ENCODE data around the gene PDE6B.
"Not testable (repeated sequence)": the region's sequence is repeated elsewhere in the genome, so short reads cannot be mapped to it uniquely, and the experiment has no call there.

PDE6B gene

DNA sequence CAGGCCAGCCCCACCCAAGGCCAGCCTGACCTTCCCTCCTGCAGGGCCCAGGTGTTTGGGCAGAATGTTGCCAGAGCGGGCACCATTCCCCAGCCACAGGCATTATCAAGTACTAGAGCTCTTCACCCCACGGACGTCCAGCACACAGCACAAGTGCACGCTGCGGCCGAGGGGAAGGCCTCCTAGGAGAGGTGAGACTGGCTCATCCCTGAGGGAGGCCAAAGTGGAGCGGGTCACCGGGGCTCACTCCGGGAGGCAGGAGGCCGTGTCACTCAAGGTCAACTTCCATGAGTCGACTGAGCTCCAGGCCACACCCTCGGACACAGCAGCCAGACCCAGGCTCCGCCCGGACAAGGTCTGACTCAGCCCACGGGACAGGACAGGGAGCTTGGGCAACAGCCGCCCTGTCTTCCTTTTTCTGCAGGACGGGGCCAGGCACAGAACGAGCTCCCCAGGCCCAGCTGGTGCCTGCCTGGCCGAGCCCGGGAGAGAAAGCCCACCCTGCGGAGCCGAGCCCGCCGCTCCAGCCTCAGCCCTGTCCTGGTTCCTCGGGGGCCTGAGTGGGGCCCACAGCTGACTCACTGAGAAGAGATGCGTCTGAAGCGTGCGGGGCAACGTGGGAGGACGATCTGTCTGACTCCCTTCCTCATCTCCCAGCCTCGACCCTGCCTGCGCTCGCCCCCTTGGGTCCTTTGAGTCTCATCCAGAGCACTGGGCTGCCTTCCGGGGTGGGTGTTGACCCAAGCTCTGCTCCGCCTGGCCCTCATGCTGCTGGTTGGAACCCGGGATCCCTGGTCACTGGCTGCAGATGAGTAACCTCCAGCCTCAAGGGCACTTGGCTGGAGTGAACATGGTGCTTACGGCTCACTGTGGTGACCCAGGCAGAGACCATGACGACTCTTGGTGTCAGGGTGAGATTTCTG is 61.9 kb downstream of the PDE6B start:
- no peak for DNase-seq

DNA sequence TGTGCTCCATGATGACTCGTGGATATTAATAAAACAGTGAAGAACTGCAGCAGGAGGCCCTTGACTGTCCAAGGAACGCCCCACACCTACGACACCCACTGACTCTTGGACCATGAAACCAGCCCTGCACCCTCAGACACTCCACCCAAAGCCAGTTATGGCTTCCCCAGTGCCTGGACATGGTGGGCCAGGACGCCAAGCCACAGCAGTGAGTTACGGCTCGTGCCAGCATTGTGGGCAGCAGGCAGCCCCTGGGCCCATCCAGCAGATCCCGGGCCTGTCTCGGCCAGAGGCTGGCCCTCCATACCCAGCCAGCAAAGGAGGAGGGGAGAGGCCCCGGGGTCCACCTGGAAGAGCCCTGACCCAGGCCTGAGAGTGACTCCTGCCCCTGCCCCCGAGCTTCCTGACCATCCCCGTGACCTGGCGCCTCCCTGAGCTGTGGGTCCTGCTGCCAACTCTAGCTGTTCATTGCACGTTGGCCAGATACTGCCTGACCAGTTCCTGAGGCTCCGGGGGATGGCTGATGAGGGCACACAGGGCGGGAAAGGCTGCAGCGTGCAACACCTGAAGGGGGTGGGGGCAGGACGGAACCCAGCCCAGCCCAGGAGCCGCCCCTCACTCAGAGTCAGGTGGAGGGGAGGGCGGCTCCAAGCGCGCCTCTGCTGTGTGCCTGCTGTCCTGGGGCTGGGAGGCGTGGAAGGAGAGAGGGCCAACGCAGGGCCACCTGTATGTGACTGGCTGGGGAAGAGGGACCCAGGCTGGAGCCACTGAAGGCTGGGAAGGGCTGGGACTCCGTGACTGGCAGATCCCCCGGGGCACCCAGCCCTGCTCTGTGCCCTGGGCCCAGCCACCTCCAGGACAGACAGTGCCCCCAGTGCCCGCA is 62.8 kb downstream of the PDE6B start:
- no peak for DNase-seq

DNA sequence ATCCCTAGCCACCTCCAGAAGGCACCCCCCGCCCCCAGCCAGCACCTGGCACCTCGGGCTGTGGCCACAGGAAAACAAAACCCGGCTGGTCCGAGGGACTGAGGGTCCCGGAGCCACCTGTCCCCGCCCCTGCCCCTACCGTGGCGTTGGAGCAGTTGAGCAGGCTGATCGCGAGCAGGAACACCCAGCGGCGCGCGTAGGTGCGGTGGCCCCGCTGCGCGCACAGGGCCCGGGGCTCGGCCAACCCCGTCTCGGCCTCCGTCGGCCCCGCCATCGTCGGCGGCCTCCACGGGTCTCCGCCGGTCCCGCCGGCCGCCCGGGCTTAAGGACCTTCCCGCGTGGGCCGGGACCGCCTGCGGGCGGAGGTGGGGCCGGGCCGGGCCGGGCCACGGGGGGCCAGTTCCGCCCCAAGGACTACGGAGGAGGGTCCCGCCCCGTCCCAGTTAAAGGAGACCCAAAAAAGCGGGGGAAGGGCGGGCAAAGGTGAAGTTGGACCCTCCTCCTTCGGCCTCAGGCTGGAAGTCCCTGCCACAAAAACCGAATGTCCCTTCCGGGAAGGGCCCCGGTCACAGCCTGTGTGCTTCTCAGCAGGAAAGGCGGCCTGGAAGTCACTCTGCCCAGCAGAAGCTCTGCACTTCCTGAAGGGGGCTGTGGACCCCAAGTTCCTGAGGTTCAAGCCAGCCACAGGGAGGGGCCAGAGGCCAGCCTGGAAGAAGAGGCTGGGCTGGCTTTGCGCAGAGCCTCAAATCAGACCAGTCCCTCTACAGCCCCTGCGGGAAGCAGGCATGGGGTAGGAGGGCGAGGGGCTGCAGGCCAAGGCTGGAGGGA is 63.7 kb downstream of the PDE6B start, which contains the start of gene SLC49A3:
Gene SLC49A3, minus strand, starts transcription at position 298 of the 828 bp plus-strand sequence. Its CDS starts 24 bp downstream, at position 274.
- DNase-seq = no peak

DNA sequence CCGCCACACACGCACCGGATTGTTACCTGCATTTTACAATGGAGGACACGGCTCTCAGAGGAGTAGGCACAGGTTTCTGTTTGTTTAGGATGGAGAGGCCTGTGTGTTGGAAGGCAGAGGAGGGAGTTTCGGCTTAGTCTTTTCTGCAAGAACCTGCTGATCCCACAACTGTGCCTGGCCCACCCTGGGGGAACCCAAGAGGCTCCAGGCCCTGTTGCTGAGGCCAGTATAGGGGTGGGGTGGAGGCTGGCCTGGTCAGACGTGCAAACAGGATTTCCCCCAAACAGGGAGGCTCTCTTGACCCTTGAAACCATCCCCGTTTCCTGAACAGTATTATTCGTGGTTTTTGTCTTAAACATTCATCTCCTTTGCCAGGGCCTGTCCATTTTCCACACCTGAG is 64.3 kb downstream of the PDE6B start:
- DNase-seq = no peak

DNA sequence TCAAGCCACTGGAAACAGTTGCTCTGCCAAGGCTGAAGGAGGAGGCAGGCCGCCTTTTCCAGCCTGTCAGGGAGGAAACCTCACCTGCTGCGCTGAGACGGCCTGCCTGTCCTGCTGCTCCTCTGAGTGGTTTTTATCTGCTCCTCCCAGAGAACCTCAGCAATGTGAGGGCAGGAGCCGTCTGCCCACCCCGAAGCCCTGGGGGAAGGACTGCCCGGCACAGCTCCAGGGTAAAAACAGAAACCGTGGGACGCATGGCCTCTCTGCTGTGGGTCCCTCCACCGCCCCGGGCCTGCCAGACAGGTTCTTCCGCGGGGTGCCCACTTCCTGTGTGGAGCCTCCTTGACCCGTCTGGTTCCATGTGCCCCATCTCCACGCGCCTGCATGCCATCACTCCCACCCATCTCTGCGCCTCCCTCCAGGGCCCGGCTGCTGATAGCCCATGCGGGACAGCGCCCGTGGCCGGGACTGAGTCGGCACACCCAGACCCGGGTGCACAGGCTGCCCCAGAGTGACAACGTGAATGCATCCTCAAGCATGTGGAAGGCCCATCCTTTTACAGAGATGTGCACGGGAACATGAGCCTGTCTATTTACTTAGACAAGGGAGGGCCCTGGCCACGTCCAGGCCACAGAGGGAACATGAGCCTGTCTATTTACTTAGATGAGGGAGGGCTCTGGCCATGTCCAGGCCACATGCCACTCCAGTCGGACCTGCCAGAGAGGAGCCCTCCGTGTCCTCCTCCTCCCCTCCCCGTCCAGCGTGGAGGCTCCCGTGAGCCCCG is 67.6 kb downstream of the PDE6B start:
- no peak for DNase-seq

DNA sequence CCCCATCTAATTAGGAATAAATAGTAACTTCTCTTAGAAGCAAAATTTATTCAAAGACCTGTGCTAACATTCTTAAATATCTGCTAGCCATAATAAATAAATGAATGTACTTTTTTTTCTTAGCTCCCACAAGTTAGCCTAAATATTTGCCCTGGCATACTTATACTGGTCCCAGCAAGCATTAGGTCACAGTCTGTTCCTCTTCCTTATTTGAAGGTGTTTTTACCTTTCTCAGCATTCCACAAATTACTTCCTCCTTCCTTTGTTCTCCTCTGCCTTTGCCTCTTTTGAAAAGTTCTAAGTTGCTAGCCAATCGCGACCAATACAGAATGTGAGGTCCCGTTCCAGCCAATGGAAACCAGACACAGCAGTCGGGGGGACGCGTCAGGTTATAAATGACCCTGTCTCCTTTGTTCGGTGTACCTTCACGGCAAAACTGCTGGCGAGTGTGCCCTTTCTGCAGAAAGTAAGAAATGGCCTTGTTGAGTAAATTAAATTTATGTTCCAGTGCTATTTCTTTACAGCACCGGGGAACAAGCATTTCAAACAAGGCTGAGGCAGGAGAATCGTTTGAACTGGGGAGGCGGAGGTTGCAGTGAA is 69.1 kb downstream of the PDE6B start:
- not testable (repeated sequence) for DNase-seq

DNA sequence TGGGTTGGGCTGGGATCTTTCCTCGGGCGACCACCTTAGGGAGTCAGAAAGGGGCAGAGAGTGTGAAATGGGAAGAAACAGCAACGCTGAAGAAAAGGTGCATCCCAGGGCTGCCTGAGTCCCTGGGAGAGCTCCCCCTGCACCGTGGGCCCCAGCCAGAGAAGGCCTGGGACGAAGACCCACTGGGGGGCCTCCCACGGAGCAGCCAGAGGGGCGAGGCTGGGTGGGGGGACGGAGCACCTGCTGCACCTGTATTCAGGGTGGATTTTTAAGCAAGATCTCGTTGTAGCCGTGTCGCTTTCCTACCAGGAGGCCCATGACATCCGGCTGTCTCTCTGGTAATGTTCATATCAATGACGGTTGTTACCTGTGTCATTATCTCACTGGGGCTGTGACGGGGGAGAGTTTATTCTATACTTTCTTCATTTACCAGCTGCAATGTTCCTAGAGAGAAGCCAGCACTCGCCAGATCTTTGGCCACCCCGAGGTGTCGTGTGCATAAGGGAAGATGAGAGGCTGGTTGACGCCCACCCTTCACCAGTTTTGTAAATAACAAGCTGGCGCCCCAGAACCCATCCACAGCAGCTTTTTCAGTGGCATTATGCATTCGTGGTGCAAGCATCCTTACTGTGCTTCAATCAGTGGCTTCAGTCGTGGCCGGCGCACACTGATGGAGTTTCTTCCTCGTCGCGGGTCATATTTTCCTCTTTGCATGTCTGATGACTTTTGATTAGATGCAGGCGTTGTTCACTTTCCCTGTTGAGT is 74.6 kb downstream of the PDE6B start:
- DNase-seq = no peak

DNA sequence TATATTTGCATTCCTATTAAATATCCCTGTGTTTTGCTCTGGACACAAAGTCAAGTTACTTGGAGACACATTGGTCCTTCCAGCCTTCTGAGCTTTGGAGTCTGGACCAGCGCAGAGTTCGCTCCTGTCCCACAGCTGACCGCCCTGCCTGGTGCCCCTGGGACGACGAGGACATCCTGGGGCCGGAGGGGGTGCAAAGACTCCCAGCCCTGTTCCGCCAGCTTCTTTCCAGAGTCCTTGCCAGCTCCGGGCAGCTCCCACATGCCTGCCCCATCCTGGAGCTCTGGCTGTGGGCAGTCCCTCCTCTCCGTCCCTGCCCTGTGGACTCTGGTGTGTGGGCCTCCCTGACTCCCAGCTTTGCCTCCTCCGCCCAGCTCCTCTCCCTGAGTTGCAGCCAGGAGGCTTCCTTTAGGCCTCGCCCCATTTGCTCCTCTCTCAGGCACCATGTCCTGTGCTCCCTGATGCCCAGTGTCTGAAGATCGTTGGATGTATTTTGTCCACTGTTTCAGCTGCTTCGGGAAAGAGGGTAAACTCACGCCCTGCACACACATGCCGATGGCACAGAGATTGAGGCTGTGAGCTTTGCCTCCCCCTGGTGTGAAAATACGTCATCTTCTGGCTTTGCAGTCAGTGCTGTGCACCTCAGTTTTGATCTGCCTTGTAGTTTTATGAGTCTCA is 75.4 kb downstream of the PDE6B start:
- DNase-seq = no peak

DNA sequence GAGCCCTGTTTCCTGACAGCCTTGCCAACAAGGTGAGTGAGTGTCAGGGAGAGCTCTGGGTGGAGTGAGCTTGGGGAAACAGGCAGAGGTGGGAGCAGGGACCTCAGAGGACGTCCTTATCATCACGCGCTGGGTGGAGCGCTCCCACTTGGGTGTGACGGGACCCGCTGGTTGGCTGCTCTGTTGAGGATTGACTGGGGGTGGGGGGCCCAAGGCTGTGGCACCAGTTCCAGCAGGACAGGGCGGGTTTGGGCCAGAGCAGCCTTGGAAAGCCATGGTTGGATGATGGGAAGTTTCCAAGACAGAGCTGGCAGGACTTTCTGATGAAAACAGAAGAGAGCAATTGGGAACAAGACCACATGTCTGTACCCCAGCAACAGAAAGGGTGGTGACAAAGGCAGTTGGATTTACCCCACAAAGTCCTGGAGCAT is 77.3 kb downstream of the PDE6B start:
- no peak for DNase-seq

DNA sequence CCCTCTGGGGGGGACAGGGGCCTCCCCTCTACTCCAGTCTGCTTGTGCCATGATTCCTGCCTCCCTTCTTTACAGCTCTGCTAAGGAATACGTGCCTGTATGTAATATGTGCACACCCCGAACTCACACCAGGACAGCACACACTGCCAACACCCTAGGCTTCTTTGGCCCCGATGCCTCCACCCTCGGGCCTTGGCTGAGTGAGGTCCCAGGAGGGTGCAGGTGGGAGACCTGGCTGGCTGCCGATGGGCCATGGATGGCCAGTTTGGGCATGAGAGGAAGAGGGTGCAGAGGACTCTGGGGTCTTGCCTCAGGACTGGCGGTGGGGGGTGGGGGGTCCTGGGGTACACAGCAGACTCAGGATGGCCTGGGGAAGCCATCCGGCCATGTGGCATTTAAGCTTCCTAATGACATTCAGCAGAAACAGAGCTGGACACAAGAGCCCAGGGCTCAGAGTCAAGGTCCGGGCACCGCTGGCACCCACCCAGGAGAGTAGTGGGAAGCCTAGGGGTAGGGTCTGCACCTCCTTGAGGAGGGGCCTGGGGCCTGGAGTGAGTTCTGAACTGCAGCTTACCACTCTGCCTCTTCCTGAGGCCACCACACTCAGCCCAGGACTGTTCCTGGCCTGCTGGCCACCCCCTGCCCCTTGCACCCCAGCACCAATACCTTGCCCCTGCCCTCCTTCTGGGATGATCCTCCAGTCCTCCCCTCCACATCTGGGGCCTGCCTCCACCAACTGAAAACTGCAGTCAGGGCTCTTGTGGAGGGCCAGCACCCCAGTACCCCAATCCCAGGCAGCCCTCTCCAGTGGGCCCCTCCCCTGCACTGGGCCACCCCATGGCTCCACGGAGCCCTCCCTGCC is 78.2 kb downstream of the PDE6B start:
- DNase-seq = no peak

DNA sequence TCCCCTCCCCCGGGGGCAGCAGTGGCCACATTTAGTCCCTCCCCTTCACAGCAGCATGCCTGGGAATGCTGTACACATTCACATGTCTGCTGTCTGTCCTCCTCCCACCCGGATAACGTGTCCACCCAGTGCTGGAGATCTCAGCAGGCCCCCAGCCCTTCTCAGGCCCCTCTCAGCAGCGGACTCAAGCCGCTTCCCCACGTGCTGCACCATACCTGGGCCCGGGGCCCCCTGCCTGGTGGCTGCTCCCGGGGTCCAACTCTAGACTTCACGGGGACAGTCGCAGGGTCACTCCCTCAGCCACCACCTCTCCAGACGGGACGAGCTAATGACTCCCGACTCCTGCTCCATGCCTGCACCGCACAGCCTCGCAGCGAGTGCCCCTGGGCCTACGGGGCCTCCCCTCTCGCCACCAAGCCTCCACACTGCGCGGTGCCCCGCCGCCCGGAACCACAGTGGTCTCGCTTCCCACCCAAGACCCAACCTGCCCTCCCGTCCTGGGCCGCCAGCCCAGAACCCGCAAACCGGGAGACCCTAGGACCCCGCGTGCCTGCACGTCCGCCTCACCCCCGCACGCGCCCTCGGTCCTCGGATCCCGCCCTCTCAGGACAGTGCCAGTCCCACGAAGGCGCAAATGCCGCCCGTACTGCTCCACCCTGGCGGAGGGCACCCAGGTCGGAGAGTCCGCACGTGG is 79.0 kb downstream of the PDE6B start:
- DNase-seq = no peak

DNA sequence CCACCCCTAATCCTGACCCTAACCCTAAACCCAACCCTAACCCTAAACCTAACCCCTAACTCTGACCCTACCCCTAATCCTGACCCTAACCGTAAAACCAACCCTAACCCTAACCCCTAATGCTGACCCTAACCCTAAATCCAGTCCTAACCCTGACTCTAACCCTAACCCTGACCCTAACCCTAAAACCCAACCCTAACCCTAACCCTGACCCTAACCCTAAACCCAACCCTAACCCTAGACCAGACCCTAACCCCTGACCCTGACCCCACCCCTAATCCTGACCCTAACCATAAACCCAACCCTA is 79.6 kb downstream of the PDE6B start:
- no peak for DNase-seq

DNA sequence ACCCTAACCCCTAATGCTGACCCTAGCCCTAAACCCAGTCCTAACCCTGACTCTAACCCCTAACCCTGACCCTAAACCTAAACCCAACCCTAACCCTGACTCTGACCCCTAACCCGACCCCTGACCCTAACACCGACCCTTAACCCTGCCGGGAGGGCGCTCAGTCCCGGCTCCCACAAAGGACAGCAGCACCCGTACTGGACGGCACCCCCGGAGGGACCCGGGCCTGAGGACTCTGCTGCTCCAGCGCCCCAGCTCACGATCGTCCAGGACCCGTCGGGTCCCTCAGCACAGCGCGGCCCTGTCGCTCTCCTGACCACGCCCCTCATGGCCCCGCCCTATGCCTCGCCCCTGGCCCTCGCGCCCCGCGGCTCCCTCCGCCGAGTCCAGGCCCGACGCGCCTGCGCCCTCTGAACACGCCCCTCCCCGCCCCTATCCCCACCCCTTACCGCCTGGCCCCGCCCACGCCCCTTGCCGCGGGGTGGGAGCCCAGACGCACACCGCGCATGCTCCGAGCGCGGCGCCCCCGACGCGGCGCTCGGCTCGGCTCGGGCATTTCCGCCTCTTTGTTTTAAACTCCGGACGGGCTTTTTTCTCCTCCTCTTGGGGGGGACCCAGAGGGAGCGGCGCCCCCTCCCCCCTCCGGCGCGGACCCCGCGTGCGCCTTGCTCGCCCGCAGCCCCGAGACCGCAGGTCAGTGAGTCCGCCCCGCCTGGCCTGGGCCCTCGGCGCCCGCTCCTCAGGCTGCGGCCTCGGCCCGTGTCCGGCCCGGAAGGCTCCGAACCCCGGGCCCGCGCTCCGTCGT is 80.1 kb downstream of the PDE6B start, which contains the start of gene PCGF3:
Gene PCGF3, plus strand, starts transcription at position 555 of the 805 bp plus-strand sequence. CDS start 27,849 bp downstream, outside the sequence.
- peak; percentile 90 to 97 (median 96) for DNase-seq

DNA sequence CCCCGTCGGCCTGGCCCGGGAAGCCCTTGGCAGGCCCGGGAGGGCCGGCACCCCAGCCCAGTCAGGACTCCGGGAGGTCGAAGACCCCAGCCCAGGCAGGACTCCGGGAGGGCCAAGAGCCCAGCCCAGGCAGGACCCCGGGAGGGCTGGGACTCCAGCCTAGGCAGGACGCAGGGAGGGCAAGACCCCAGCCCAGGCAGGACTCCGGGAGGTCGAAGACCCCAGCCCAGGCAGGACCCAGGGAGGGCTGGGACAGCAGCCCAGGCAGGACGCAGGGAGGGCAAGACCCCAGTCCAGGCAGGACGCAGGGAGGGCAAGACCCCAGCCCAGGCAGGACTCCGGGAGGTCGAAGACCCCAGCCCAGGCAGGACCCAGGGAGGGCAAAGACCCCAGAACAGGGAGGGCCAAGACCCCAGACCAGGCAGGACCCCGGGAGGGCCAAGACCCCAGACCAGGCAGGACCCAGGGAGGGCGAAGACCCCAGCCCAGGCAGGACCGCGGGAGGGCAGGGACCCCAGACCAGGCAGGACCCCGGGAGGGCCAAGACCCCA is 80.8 kb downstream of the PDE6B start:
- not testable (repeated sequence) for DNase-seq

DNA sequence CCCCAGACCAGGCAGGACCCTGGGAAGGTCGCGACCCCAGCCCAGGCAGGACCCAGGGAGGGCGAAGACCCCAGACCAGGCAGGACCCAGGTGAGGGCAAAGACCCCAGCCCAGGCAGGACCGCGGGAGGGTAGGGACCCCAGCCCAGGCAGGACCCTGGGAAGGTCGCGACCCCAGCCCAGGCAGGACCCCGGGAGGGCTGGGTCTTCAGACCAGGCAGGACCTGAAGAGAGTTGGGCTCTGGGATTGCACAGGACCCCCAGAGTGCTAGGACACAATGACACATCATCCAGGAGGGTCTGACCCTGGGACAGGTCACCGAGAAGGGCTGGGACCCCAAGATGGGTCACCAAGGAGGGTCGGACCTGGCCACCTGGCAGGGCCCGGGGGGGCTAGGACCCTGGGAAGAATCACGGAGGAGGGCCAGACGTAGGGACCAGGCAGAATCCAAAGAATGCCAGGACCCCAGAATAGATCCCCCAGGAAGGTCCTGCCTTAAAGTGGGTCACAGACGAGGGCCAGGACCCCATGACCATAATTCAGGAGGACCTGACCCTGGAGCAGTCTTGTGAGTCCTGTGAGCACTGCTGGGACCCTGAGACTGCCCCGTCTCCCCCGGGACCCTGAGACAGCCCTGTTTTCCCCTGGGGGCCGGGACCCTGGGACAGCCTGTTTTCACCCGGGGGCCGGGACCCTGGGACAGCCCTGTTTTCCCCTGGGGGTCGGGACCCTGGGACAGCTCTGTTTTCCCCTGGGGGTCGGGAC is 81.6 kb downstream of the PDE6B start:
- no peak for DNase-seq

DNA sequence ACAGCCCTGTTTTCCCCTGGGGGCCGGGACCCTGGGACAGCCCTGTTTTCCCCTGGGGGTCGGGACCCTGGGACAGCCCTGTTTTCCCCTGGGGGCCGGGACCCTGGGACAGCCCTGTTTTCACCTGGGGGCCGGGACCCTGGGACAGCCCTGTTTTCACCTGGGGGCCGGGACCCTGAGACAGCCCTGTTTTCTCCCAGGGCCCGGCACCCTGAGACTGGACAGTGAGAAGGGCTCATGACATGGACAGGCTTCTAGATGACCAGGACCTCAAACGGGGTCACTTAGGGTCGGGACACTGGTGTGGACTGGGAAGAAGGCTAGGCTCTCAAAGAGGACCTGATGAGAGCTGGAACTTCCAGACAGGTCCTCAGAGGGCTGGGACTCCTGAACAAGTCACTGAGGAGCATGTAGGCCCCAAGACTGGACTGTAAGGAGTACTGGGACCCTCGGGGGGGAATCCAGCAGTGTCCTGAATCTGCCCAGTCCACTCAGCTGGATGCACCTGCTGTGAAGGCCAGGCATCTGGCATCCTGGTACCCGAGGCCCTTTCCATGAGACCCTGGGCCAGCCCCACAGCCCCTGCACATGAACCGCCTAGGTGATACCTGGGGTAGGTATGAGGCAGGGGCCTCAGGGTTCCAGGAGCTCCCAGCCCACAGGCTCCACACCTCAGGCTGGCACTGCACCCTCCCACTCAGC is 82.7 kb downstream of the PDE6B start:
- no peak for DNase-seq

Measured in stimulated activated naive CD4-positive, alpha-beta T cell (primary cell).